WI38 (cell line): ENCODE data around the gene TOR1AIP1.
A peak's percentile ranks its signal among the peaks of the same experiment; 100 is the strongest.

Experiments
- H3K4me3 ChIP-seq: 2 replicates; pipeline ENCODE4 v1.5.1; 2011; ENCODE audit warnings: low read depth, mild to moderate bottlenecking, control low read depth, low read length
- CTCF ChIP-seq: IDR thresholded peaks from 2 replicates; pipeline ENCODE4 v1.5.1; 2012; ENCODE audit warnings: low read depth, mild to moderate bottlenecking, control low read depth, low read length

TOR1AIP1 gene

GRCh38 chr1:179872558-179872957 is 9.5 kb upstream of the TOR1AIP1 start:
- H3K4me3 ChIP-seq, result no peak overlapping the region
- TF ChIP-seq CTCF, result no peak

- H3K4me3 ChIP-seq, result no peak overlapping the region
Observed at GRCh38 chr1:179873438-179873851, 8.6 kb upstream of the TOR1AIP1 start.

GRCh38 chr1:179875596-179876299 is 6.3 kb upstream of the TOR1AIP1 start:
- H3K4me3 ChIP-seq, result peak overlapping the region; percentile 89
- no peak for TF ChIP-seq CTCF

More at GRCh38 chr1:179873438-179873851, 8.6 kb upstream of the TOR1AIP1 start:
- TF ChIP-seq CTCF, result no peak

GRCh38 chr1:179876300-179876715 is 5.8 kb upstream of the TOR1AIP1 start:
- peak overlapping the region; percentile 89 for H3K4me3 ChIP-seq
- no peak for TF ChIP-seq CTCF

- H3K4me3 ChIP-seq, result peak within 1 kb of the TSS; percentile 89
- no peak for TF ChIP-seq CTCF
Observed at GRCh38 chr1:179877586-179878265, 4.4 kb upstream of the TOR1AIP1 start, which contains the start of gene TOR1AIP2. TSS of gene TOR1AIP2 (minus strand) at chr1:179877803. CDS start at chr1:179852665, 25,138 bp downstream.

- no peak overlapping the region for H3K4me3 ChIP-seq
- TF ChIP-seq CTCF, result no peak
Observed at GRCh38 chr1:179879797-179880196, 2.3 kb upstream of the TOR1AIP1 start.

- no peak for TF ChIP-seq CTCF
- H3K4me3 ChIP-seq, result peak overlapping the region; percentile 91
Observed at GRCh38 chr1:179881642-179882252, 338 bp upstream of the TOR1AIP1 start.
